ENCODE data around the gene LPAR5.

DNA sequence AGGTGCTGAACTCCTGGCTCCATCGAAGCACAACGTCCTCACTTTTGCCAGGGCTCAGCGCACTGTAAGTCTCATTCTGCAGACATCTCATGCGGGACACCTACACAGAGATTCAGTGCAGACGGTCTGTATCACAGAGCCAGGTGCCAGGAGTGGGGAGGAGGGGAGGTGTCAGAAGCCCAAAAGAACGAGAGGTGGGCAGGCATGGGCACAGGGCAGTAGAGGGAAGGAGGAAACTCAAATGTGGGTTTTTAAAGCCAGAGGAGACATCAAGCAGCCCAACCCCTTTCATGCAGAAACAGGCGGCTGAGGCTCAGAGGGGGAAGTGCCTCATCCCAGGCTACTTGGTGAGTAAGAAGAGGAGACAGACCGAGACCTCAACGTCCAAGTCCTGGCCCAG lies 2.5 kb upstream of the LPAR5 start:
- TF ChIP-seq, protein P1, sequence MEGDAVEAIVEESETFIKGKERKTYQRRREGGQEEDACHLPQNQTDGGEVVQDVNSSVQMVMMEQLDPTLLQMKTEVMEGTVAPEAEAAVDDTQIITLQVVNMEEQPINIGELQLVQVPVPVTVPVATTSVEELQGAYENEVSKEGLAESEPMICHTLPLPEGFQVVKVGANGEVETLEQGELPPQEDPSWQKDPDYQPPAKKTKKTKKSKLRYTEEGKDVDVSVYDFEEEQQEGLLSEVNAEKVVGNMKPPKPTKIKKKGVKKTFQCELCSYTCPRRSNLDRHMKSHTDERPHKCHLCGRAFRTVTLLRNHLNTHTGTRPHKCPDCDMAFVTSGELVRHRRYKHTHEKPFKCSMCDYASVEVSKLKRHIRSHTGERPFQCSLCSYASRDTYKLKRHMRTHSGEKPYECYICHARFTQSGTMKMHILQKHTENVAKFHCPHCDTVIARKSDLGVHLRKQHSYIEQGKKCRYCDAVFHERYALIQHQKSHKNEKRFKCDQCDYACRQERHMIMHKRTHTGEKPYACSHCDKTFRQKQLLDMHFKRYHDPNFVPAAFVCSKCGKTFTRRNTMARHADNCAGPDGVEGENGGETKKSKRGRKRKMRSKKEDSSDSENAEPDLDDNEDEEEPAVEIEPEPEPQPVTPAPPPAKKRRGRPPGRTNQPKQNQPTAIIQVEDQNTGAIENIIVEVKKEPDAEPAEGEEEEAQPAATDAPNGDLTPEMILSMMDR (IDR thresholded peaks at IDR 0.05) = no peak
- TF ChIP-seq POLR2AphosphoS5 (IDR thresholded peaks at IDR 0.05) = no peak
- TF ChIP-seq POLR2A (IDR thresholded peaks at IDR 0.05) = no peak
- no peak for TF ChIP-seq EP300 (IDR thresholded peaks at IDR 0.05)
